Muscle layer of colon (tissue), 2 donors: ENCODE data around the gene FBRSL1.
"Not testable (repeated sequence)": the region's sequence is repeated elsewhere in the genome, so short reads cannot be mapped to it uniquely, and the experiment has no call there.

Experiments used
- H3K27ac ChIP-seq: one replicate; pipeline ENCODE4 v1.7.0; 2013; ENCODE audit warnings: low read depth, mild to moderate bottlenecking, low read length, moderate library complexity
- H3K27me3 ChIP-seq, 2 donors: one replicate each; pipeline ENCODE4 v1.7.0; 2013; ENCODE audit warnings: low read length in 2 of 2, mild to moderate bottlenecking in 2 of 2; ENCODE audit not compliant: insufficient read depth in 2 of 2, control insufficient read depth in 1 of 2
- H3K36me3 ChIP-seq: one replicate; pipeline ENCODE4 v1.7.0; 2013; ENCODE audit warnings: mild to moderate bottlenecking, low read length; ENCODE audit not compliant: insufficient read depth
- H3K4me1 ChIP-seq: one replicate; pipeline ENCODE4 v1.7.0; 2013; ENCODE audit warnings: mild to moderate bottlenecking, low read length; ENCODE audit not compliant: insufficient read depth
- H3K4me3 ChIP-seq, 2 donors: one replicate each; pipeline ENCODE4 v1.7.0; 2013; ENCODE audit warnings: low read length in 2 of 2, low read depth in 1 of 2, mild to moderate bottlenecking in 1 of 2, moderate library complexity in 1 of 2
- H3K9ac ChIP-seq: one replicate; pipeline ENCODE4 v1.7.0; 2013; ENCODE audit warnings: low read length
- H3K9me3 ChIP-seq: one replicate; pipeline ENCODE4 v1.7.0; 2013; ENCODE audit warnings: mild to moderate bottlenecking, low read length
- donor health status: abdominal sarcoma.
- donor health status: Adenocarcinoma of cecum.

Gene FBRSL1

GRCh38 chr12:132489602-132490266 lies at the start of gene FBRSL1:
FBRSL1 (plus strand) TSS chr12:132490151.
- H3K27ac ChIP-seq: peak within 1 kb of the TSS; percentile 58
- H3K4me3 ChIP-seq: peak within 1 kb of the TSS; percentile 70 to 83
- peaks cover 38% of the 10 kb centered on the region for H3K4me1 ChIP-seq

GRCh38 chr12:132440420-132440819 lies 49.5 kb upstream of the FBRSL1 start:
- H3K4me1 ChIP-seq, H3K27me3 ChIP-seq, H3K9me3 ChIP-seq: not testable (repeated sequence)

More at GRCh38 chr12:132489602-132490266, at the start of gene FBRSL1:
- Histone ChIP-seq H3K36me3 (no peaks in the 10 kb centered on the region), H3K9me3 (no peaks in the 10 kb centered on the region), H3K9ac (peak within 1 kb of the TSS; percentile 49), H3K27me3 (no peaks in the 10 kb centered on the region)

GRCh38 chr12:132441871-132442863 lies 47.8 kb upstream of the FBRSL1 start:
- H3K36me3 ChIP-seq: no peaks in the 10 kb centered on the region
- no peaks in the 10 kb centered on the region for H3K4me1 ChIP-seq
- H3K9ac ChIP-seq: no peak overlapping the region
- no peaks in the 10 kb centered on the region for H3K9me3 ChIP-seq
- H3K4me3 ChIP-seq: no peak overlapping the region
- H3K27me3 ChIP-seq: peaks cover 0 to 5% of the 10 kb centered on the region in 2 donors
- no peak overlapping the region for H3K27ac ChIP-seq

More at GRCh38 chr12:132440420-132440819, 49.5 kb upstream of the FBRSL1 start:
- H3K4me3 ChIP-seq, H3K27ac ChIP-seq, H3K36me3 ChIP-seq, H3K9ac ChIP-seq: not testable (repeated sequence)

- Histone ChIP-seq H3K9me3 (no peaks in the 10 kb centered on the region), H3K9ac (no peak overlapping the region), H3K4me1 (no peaks in the 10 kb centered on the region), H3K4me3 (no peak overlapping the region), H3K27ac (no peak overlapping the region), H3K27me3 (peaks cover 0 to 5% of the 10 kb centered on the region in 2 donors), H3K36me3 (no peaks in the 10 kb centered on the region)
Observed at GRCh38 chr12:132443091-132443490, 46.9 kb upstream of the FBRSL1 start.

- no peak overlapping the region for H3K9ac ChIP-seq
- H3K36me3 ChIP-seq: no peaks in the 10 kb centered on the region
- H3K4me1 ChIP-seq: no peaks in the 10 kb centered on the region
- H3K4me3 ChIP-seq: no peak overlapping the region
- peaks cover 0 to 5% of the 10 kb centered on the region in 2 donors for H3K27me3 ChIP-seq
- H3K27ac ChIP-seq: no peak overlapping the region
- no peaks in the 10 kb centered on the region for H3K9me3 ChIP-seq
Observed at GRCh38 chr12:132444283-132444682, 45.7 kb upstream of the FBRSL1 start.

- H3K27me3 ChIP-seq: peaks cover 0 to 5% of the 10 kb centered on the region in 2 donors
- no peak overlapping the region for H3K4me3 ChIP-seq
- no peak overlapping the region for H3K27ac ChIP-seq
Observed at GRCh38 chr12:132444957-132445883, 44.7 kb upstream of the FBRSL1 start.

GRCh38 chr12:132445884-132446632 lies 43.9 kb upstream of the FBRSL1 start:
- Histone ChIP-seq H3K27ac (no peak overlapping the region), H3K36me3 (no peaks in the 10 kb centered on the region), H3K27me3 (peaks cover 0 to 10% of the 10 kb centered on the region in 2 donors), H3K9me3 (no peaks in the 10 kb centered on the region), H3K4me1 (no peaks in the 10 kb centered on the region), H3K4me3 (no peak overlapping the region), H3K9ac (no peak overlapping the region)

More at GRCh38 chr12:132444957-132445883, 44.7 kb upstream of the FBRSL1 start:
- no peaks in the 10 kb centered on the region for H3K4me1 ChIP-seq
- H3K9ac ChIP-seq: no peak overlapping the region
- no peaks in the 10 kb centered on the region for H3K9me3 ChIP-seq
- no peaks in the 10 kb centered on the region for H3K36me3 ChIP-seq

- no peaks in the 10 kb centered on the region for H3K36me3 ChIP-seq
- H3K9me3 ChIP-seq: no peaks in the 10 kb centered on the region
- H3K4me1 ChIP-seq: no peaks in the 10 kb centered on the region
- H3K9ac ChIP-seq: no peak overlapping the region
- no peak overlapping the region for H3K27ac ChIP-seq
- H3K27me3 ChIP-seq: peaks cover 0 to 9% of the 10 kb centered on the region in 2 donors
- H3K4me3 ChIP-seq: no peak overlapping the region
Observed at GRCh38 chr12:132446633-132447326, 43.2 kb upstream of the FBRSL1 start.

- H3K9me3 ChIP-seq: no peaks in the 10 kb centered on the region
- H3K4me3 ChIP-seq: no peak overlapping the region
- H3K9ac ChIP-seq: no peak overlapping the region
- peaks cover 0 to 9% of the 10 kb centered on the region in 2 donors for H3K27me3 ChIP-seq
- H3K36me3 ChIP-seq: no peaks in the 10 kb centered on the region
- H3K4me1 ChIP-seq: no peaks in the 10 kb centered on the region
- H3K27ac ChIP-seq: no peak overlapping the region
Observed at GRCh38 chr12:132447327-132447720, 42.6 kb upstream of the FBRSL1 start.
